Cortex of kidney (tissue), 1 donor: ENCODE measurements around the gene NUP37.

Experiments used
- DNase-seq: peaks from one replicate; lab custom pipeline; 2025; lab: John Stamatoyannopoulos, UW

Gene NUP37

GRCh38 chr12:102026728-102027127 lies 93.2 kb downstream of the NUP37 start:
- DNase-seq, result no peak

GRCh38 chr12:102024765-102025164 lies 95.1 kb downstream of the NUP37 start:
- no peak for DNase-seq

DNA sequence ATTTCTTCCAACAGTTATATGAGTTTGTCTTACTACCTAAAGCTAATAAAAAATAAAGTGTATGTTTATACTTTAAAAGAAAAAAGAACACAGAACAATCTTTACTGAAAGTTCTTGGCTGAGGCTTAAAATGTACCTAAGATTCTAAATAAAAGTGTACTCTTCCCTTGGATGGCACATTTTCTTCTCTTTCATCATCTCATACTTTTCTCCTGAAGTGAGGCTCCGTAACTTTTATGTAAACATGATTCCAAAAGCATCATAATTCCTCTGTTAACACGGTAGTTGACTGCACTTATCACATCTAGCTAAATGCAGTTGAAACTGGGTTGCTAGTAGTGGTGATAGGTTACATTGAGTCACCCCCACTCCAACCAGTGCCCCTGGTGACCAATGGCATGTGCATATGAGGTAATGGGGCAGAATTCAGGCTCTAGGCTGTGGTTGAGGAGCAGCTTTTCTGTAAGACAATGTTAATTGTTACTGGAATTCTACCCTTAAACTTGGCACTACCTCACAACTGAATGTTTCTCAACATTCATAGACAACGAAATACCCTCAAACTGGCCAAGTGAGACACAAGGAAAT lies 96.5 kb downstream of the NUP37 start:
- no peak for DNase-seq
